Ishikawa (cell line): Measurements from ENCODE around the gene IRX2.

Source experiments
- CEBPB ChIP-seq: IDR thresholded peaks from 2 replicates; pipeline ENCODE4 v1.6.1; 2012
- CREB1 ChIP-seq: IDR thresholded peaks from 2 replicates; pipeline ENCODE4 v1.6.1; 2012; ENCODE audit warnings: low read depth
- EGR1 ChIP-seq: IDR thresholded peaks from 2 replicates; pipeline ENCODE4 v1.6.1; 2012
- EP300 ChIP-seq: IDR thresholded peaks from 2 replicates; pipeline ENCODE4 v1.6.1; 2012; ENCODE audit warnings: borderline replicate concordance
- FOXM1 ChIP-seq: IDR thresholded peaks from 2 replicates; pipeline ENCODE4 v1.6.1; 2012; ENCODE audit warnings: low read depth, borderline replicate concordance
- NFIC ChIP-seq: IDR thresholded peaks from 2 replicates; pipeline ENCODE4 v1.6.1; 2012
- TAF1 ChIP-seq: IDR thresholded peaks from 2 replicates; pipeline ENCODE4 v1.6.1; 2012; ENCODE audit warnings: low read depth, mild to moderate bottlenecking
- TCF12 ChIP-seq: IDR thresholded peaks from 2 replicates; pipeline ENCODE4 v1.6.1; 2012; ENCODE audit warnings: low read depth
- TEAD4 ChIP-seq: IDR thresholded peaks from 2 replicates; pipeline ENCODE4 v1.6.1; 2012
- YY1 ChIP-seq: IDR thresholded peaks from 2 replicates; pipeline ENCODE4 v1.6.1; 2012; ENCODE audit warnings: low read depth
- ZBTB7A ChIP-seq: IDR thresholded peaks from 2 replicates; pipeline ENCODE4 v1.6.1; 2012; ENCODE audit warnings: low read depth
- TF ChIP-seq, protein P1 (sequence below): IDR thresholded peaks from 2 replicates; pipeline ENCODE4 v1.6.1; 2012
- TF ChIP-seq, protein P2 (sequence below): IDR thresholded peaks from 2 replicates; pipeline ENCODE4 v1.6.1; 2012
- TF ChIP-seq, protein P3 (sequence below): IDR thresholded peaks from 2 replicates; pipeline ENCODE4 v1.6.1; 2012; ENCODE audit warnings: low read depth, mild to moderate bottlenecking

Gene IRX2

DNA sequence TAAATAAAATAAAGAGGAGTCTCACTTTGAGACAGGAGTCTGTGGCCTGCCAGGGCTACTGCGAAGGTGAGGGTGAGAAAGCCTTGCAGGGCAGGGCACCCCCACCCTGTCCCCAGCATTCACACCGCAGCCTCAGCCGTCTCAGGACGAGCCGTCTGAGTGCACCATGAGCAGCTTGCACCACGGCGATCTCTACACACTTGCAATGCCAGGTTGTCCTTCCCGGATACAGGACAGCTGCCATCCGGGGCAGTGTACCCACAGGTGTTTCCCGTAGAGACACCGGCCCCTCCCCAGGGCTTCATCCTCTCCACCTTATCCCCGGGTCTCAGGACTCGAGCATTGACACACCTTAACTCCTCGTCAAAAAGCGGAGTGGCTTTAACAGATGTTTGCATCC lies 43.3 kb downstream of the IRX2 start:
- TF ChIP-seq FOXM1, result no peak
- TF ChIP-seq YY1, result no peak
- TF ChIP-seq TAF1, result no peak
- TF ChIP-seq, protein P1, sequence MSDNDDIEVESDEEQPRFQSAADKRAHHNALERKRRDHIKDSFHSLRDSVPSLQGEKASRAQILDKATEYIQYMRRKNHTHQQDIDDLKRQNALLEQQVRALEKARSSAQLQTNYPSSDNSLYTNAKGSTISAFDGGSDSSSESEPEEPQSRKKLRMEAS, result no peak
- TF ChIP-seq, protein P2, sequence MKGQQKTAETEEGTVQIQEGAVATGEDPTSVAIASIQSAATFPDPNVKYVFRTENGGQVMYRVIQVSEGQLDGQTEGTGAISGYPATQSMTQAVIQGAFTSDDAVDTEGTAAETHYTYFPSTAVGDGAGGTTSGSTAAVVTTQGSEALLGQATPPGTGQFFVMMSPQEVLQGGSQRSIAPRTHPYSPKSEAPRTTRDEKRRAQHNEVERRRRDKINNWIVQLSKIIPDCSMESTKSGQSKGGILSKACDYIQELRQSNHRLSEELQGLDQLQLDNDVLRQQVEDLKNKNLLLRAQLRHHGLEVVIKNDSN, result no peak
- TF ChIP-seq, protein P3, sequence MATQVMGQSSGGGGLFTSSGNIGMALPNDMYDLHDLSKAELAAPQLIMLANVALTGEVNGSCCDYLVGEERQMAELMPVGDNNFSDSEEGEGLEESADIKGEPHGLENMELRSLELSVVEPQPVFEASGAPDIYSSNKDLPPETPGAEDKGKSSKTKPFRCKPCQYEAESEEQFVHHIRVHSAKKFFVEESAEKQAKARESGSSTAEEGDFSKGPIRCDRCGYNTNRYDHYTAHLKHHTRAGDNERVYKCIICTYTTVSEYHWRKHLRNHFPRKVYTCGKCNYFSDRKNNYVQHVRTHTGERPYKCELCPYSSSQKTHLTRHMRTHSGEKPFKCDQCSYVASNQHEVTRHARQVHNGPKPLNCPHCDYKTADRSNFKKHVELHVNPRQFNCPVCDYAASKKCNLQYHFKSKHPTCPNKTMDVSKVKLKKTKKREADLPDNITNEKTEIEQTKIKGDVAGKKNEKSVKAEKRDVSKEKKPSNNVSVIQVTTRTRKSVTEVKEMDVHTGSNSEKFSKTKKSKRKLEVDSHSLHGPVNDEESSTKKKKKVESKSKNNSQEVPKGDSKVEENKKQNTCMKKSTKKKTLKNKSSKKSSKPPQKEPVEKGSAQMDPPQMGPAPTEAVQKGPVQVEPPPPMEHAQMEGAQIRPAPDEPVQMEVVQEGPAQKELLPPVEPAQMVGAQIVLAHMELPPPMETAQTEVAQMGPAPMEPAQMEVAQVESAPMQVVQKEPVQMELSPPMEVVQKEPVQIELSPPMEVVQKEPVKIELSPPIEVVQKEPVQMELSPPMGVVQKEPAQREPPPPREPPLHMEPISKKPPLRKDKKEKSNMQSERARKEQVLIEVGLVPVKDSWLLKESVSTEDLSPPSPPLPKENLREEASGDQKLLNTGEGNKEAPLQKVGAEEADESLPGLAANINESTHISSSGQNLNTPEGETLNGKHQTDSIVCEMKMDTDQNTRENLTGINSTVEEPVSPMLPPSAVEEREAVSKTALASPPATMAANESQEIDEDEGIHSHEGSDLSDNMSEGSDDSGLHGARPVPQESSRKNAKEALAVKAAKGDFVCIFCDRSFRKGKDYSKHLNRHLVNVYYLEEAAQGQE, result no peak
- TF ChIP-seq NFIC, result no peak
- no peak for TF ChIP-seq EGR1
- no peak for TF ChIP-seq CEBPB
- TF ChIP-seq ZBTB7A, result no peak

DNA sequence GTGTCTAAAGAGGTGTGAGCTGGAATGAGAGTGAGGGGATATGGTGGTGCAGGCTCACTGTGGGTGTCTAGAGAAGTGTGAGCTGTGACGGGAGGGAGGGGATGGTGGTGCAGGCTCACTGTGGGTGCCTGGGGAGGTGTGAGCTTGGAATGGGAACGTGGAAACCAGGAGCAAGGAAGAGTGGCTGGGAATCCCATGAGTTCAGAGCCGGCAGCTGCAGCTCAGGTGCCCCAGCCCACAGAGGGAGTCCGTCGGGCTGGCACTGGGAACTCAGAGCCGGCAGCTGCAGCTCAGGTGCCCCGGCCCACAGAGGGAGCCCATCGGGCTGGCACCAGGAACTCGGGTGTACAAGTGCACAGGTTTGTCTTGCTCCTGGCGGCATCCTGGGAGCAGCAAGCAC lies 45.6 kb downstream of the IRX2 start:
- TF ChIP-seq CREB1, result no peak

DNA sequence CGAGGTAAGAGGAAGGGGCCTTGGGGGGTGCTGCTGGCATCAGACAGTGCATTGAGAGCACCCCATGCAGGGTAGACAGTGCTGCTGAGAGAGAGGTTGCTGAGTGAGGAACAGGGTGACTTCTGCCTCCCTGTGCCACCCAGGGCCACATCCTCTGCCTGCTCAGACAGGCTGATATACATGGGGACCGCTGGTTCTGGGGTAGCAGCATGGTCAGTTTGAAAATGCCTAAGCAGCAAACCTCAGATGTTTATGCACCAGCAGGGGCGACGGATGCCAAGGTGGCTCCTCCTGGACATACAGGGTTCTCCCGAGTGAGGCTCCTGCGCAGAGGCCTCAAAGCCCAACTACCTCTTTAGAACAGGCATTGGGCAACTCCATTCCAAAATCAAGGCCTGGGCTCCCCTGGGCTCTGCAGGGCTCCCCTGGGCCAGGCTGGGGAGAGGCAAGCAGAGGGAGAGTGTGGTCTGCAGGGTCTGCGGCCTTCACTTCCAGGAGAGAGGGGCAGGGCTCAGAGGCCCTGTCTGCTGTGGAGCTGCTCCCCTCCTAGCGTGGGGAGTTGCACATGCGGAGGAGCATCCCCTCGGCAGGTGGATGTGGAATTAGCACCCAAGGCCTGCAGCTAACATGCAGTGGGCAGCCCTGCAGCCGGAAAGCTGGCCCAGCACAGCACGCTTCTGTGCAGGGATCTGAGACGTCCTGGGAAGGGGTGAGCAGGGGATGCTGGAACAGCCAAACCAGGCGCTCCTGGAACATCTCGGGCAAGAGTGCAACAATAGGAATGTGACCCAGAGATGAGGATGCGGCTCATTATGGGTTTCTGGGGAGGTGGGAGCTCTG lies 46.5 kb downstream of the IRX2 start:
- no peak for TF ChIP-seq FOXM1
- no peak for TF ChIP-seq TCF12
- TF ChIP-seq, protein P2, result no peak
- TF ChIP-seq YY1, result no peak
- TF ChIP-seq TAF1, result no peak
- TF ChIP-seq EP300, result no peak
- TF ChIP-seq CEBPB, result no peak
- TF ChIP-seq TEAD4, result no peak
- TF ChIP-seq, protein P1, result no peak
- no peak for TF ChIP-seq ZBTB7A
- no peak for TF ChIP-seq CREB1

DNA sequence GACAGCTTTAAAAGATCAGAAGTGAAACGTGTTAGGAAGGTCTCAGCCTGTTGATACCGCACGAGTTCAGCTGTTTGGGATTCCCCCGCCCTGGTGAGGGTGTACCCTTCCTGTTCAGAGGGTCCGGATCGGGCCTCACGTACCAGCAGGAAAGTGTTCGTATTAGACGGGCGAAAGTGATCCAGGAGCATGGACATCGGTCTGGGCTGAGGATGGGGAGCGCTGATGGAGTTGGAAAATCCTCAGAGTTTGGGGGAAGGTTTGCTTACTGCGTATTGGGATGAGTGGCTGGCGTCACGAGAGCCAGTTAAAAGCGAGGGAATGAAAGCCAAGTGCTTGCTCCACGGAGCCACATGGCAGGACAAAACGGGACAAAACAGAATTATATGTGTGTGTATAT lies 47.4 kb downstream of the IRX2 start:
- TF ChIP-seq TEAD4 (no peak), YY1 (no peak), TAF1 (no peak), EGR1 (no peak), FOXM1 (no peak)
- TF ChIP-seq, protein P3, result no peak
- TF ChIP-seq, protein P2, result no peak

DNA sequence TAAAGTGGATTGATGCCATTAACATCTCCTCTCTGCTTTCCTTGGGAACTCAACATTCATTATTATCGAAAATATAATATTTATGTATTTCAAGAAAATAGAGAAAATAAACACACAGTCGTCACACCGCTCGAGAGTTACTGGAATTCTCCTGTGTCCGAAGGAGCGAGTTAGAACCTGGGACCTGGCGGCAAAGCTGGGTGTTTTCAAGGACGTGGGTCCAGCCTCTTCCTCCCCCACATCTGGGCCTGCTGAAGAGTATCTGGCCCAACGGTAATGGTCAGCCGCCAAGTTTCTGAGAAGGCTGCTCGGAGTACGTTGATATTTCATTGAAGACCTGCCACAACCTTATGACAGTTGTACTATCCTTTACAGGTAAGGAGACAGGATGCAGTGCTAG lies 47.9 kb downstream of the IRX2 start:
- TF ChIP-seq EGR1 (no peak), TEAD4 (no peak), ZBTB7A (no peak), NFIC (no peak), YY1 (no peak), EP300 (no peak), CEBPB (no peak)
- TF ChIP-seq, protein P1, result no peak

DNA sequence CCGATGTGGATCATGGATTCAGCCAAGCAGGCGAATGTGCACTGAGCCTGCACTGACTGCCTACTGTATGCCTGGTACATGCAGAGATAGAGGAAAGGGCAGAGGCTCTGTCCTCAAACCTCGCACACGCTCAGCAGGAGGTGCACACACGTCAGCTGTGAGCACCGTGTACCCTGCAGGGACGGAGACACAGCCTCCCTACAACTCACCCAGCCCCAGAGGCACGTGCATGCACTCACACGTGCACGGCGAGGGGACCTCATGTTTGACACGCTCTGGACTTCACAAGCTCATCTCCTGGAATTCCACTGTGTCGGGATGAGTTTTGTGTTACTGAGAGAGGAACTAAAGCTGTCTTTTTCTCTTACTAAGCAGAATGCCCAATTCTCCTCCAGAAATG lies 48.4 kb downstream of the IRX2 start:
- TF ChIP-seq CEBPB, result no peak
